Mesenchymal stem cell (in vitro differentiated cells and primary cell): Measurements from ENCODE around the gene LANCL1.

Source experiments
- DNase-seq: peaks from one replicate; pipeline ENCODE4 v3.0.0-alpha.2; 2013
- H2AFZ ChIP-seq: one replicate; pipeline ENCODE4 v1.6.1; 2013; ENCODE audit warnings: low read depth, mild to moderate bottlenecking, control low read depth, inconsistent platforms, low read length, moderate library complexity
- H2AK5ac ChIP-seq: 2 replicates; pipeline ENCODE4 v1.6.1; 2013; ENCODE audit warnings: low read length, moderate library complexity, mild to moderate bottlenecking, inconsistent platforms; ENCODE audit not compliant: severe bottlenecking
- H2BK120ac ChIP-seq: one replicate; pipeline ENCODE4 v1.6.1; 2013; ENCODE audit warnings: low read depth, mild to moderate bottlenecking, inconsistent platforms, low read length, moderate library complexity
- H2BK12ac ChIP-seq, 2 experiments: one replicate each; pipeline ENCODE4 v1.6.1; 2013; ENCODE audit warnings: inconsistent platforms in 2 of 2, low read length in 2 of 2, mild to moderate bottlenecking in 2 of 2, moderate library complexity in 2 of 2, control low read depth in 1 of 2
- H2BK15ac ChIP-seq: one replicate; pipeline ENCODE4 v1.6.1; 2013; ENCODE audit warnings: mild to moderate bottlenecking, low read depth, inconsistent platforms; ENCODE audit not compliant: poor library complexity, severe bottlenecking
- H2BK5ac ChIP-seq: 2 replicates; pipeline ENCODE4 v1.6.1; 2013; ENCODE audit warnings: low read depth, mild to moderate bottlenecking, low read length, control low read depth, inconsistent platforms; ENCODE audit not compliant: poor library complexity, severe bottlenecking
- H3K14ac ChIP-seq, 2 experiments: one replicate each; pipeline ENCODE4 v1.6.1; 2013; ENCODE audit warnings: inconsistent platforms in 2 of 2, low read length in 2 of 2, control low read depth in 1 of 2, mild to moderate bottlenecking in 1 of 2, moderate library complexity in 1 of 2
- H3K18ac ChIP-seq, 2 experiments: one replicate each; pipeline ENCODE4 v1.6.1; 2013; ENCODE audit warnings: inconsistent platforms in 2 of 2, low read length in 2 of 2, control low read depth in 1 of 2, low read depth in 1 of 2, mild to moderate bottlenecking in 1 of 2
- H3K23ac ChIP-seq, 2 experiments: one replicate each; pipeline ENCODE4 v1.6.1; 2013; ENCODE audit warnings: inconsistent platforms in 2 of 2, low read length in 2 of 2, mild to moderate bottlenecking in 2 of 2, moderate library complexity in 2 of 2, control low read depth in 1 of 2
- H3K27ac ChIP-seq: 2 replicates; pipeline ENCODE4 v1.5.1; 2013; ENCODE audit warnings: mild to moderate bottlenecking, moderate library complexity, low read length, control low read depth, inconsistent platforms; ENCODE audit not compliant: poor library complexity, severe bottlenecking
- H3K27me3 ChIP-seq, 2 experiments: 2 replicates each; pipeline versions ENCODE4 v1.6.1 to v1.7.0; 2013; ENCODE audit warnings: low read length in 2 of 2, mild to moderate bottlenecking in 2 of 2, moderate library complexity in 2 of 2, control low read depth in 1 of 2, inconsistent platforms in 1 of 2; ENCODE audit not compliant: control insufficient read depth in 1 of 2, insufficient read depth in 1 of 2
- H3K36me3 ChIP-seq, 2 experiments: 2 replicates each; pipeline versions ENCODE4 v1.6.1 to v1.7.0; 2013; ENCODE audit warnings: low read length in 2 of 2, control low read depth in 1 of 2, inconsistent platforms in 1 of 2, low read depth in 1 of 2, mild to moderate bottlenecking in 1 of 2; ENCODE audit not compliant: insufficient read depth in 2 of 2, control insufficient read depth in 1 of 2
- H3K4ac ChIP-seq, 2 experiments: one replicate each; pipeline ENCODE4 v1.6.1; 2013; ENCODE audit warnings: inconsistent platforms in 2 of 2, low read length in 2 of 2, mild to moderate bottlenecking in 2 of 2, moderate library complexity in 2 of 2, control low read depth in 1 of 2, low read depth in 1 of 2
- H3K4me1 ChIP-seq: 2 replicates; pipeline ENCODE4 v1.6.1; 2013; ENCODE audit warnings: low read depth, low read length, control low read depth; ENCODE audit not compliant: control insufficient read depth, insufficient read depth
- H3K4me2 ChIP-seq: 2 replicates; pipeline ENCODE4 v1.6.1; 2013; ENCODE audit warnings: low read length, mild to moderate bottlenecking, inconsistent platforms; ENCODE audit not compliant: poor library complexity, severe bottlenecking
- H3K4me3 ChIP-seq, 2 experiments: 2 replicates each; pipeline versions ENCODE4 v1.5.1 to v1.7.0; 2013; ENCODE audit warnings: low read length in 2 of 2, mild to moderate bottlenecking in 2 of 2, control low read depth in 1 of 2, low read depth in 1 of 2; ENCODE audit not compliant: insufficient read depth in 1 of 2
- H3K79me1 ChIP-seq: replicated peaks from 2 replicates; pipeline ENCODE4 v1.6.1; 2013; ENCODE audit warnings: mild to moderate bottlenecking, control low read depth, low read length, inconsistent platforms; ENCODE audit not compliant: poor library complexity, severe bottlenecking
- H3K9ac ChIP-seq: 2 replicates; pipeline ENCODE4 v1.7.0; 2013; ENCODE audit warnings: mild to moderate bottlenecking, low read length, moderate library complexity
- H3K9me3 ChIP-seq: 2 replicates; pipeline ENCODE4 v1.7.0; 2013; ENCODE audit warnings: mild to moderate bottlenecking, low read length; ENCODE audit not compliant: control insufficient read depth
- H4K8ac ChIP-seq: one replicate; pipeline ENCODE4 v1.6.1; 2013; ENCODE audit warnings: inconsistent platforms, mild to moderate bottlenecking, low read length, moderate library complexity
- H4K91ac ChIP-seq: one replicate; pipeline ENCODE4 v1.6.1; 2013; ENCODE audit warnings: mild to moderate bottlenecking, low read length, inconsistent platforms
- WGBS: methylation state at CpG from one replicate; pipeline ENCODE4 v1.1.7; 2013; ENCODE audit warnings: mixed read lengths; 5-methylcytosine and 5-hydroxymethylcytosine counted together

LANCL1 gene

GRCh38 chr2:210503001-210503623 lies 26.6 kb upstream of the LANCL1 start:
- peak overlapping the region; percentile 36 for H3K9ac ChIP-seq
- peak; percentile 48 for DNase-seq
- H3K27me3 ChIP-seq = no peaks in the 10 kb centered on the region
- H3K4me1 ChIP-seq = no peaks in the 10 kb centered on the region
- H2BK15ac ChIP-seq = no peak overlapping the region
- H2AK5ac ChIP-seq = no peak overlapping the region
- H2BK12ac ChIP-seq = no peak overlapping the region
- no peak overlapping the region for H2BK5ac ChIP-seq
- no peak overlapping the region for H3K4ac ChIP-seq
- peaks cover 0 to 3% of the 10 kb centered on the region in 2 experiments for H3K36me3 ChIP-seq
- H2AFZ ChIP-seq = no peak overlapping the region
- 54% methylated on average over 7 of the region's 7 CpGs for WGBS
- no peak overlapping the region for H4K91ac ChIP-seq
- peak overlapping the region in 1 of 2 experiments; percentile 57 for H3K4me3 ChIP-seq
- H2BK120ac ChIP-seq = no peak overlapping the region
- H4K8ac ChIP-seq = no peak overlapping the region
- no peaks in the 10 kb centered on the region for H3K9me3 ChIP-seq
- no peak overlapping the region for H3K23ac ChIP-seq
- H3K4me2 ChIP-seq = peak overlapping the region; percentile 52
- H3K14ac ChIP-seq = no peak overlapping the region
- no peak overlapping the region for H3K27ac ChIP-seq
- H3K18ac ChIP-seq = no peak overlapping the region
- H3K79me1 ChIP-seq = peaks cover 13% of the 10 kb centered on the region

- WGBS = 69% methylated on average over 2 of the region's 3 CpGs
- DNase-seq = no peak
- H3K36me3 ChIP-seq = peaks cover 0 to 3% of the 10 kb centered on the region in 2 experiments
- H2BK12ac ChIP-seq = no peak overlapping the region
- H4K91ac ChIP-seq = no peak overlapping the region
- no peak overlapping the region for H3K4me2 ChIP-seq
- peaks cover 21% of the 10 kb centered on the region for H3K79me1 ChIP-seq
- H2BK15ac ChIP-seq = no peak overlapping the region
- H3K4ac ChIP-seq = no peak overlapping the region
- no peak overlapping the region for H2BK5ac ChIP-seq
- no peaks in the 10 kb centered on the region for H3K4me1 ChIP-seq
- H3K14ac ChIP-seq = no peak overlapping the region
- no peak overlapping the region for H4K8ac ChIP-seq
- no peak overlapping the region for H3K9ac ChIP-seq
- no peaks in the 10 kb centered on the region for H3K9me3 ChIP-seq
- no peak overlapping the region for H3K4me3 ChIP-seq
- H2AK5ac ChIP-seq = no peak overlapping the region
- no peak overlapping the region for H3K18ac ChIP-seq
- H3K27me3 ChIP-seq = no peaks in the 10 kb centered on the region
- H2AFZ ChIP-seq = no peak overlapping the region
- H3K23ac ChIP-seq = no peak overlapping the region
- no peak overlapping the region for H2BK120ac ChIP-seq
- no peak overlapping the region for H3K27ac ChIP-seq
These were observed 20.0 kb upstream of the LANCL1 start for GRCh38 chr2:210496512-210496911.

GRCh38 chr2:210493528-210493927 lies 17.0 kb upstream of the LANCL1 start:
- no peak overlapping the region for H3K18ac ChIP-seq
- WGBS = 92% methylated on average over 3 of the region's 3 CpGs
- H3K4me2 ChIP-seq = no peak overlapping the region
- H3K79me1 ChIP-seq = peaks cover 13% of the 10 kb centered on the region
- no peaks in the 10 kb centered on the region for H3K36me3 ChIP-seq
- no peak overlapping the region for H2BK15ac ChIP-seq
- DNase-seq = no peak
- no peak overlapping the region for H2BK120ac ChIP-seq
- H2AFZ ChIP-seq = no peak overlapping the region
- no peaks in the 10 kb centered on the region for H3K4me1 ChIP-seq
- H2BK12ac ChIP-seq = no peak overlapping the region
- H3K4ac ChIP-seq = no peak overlapping the region
- H3K23ac ChIP-seq = no peak overlapping the region
- H3K9ac ChIP-seq = no peak overlapping the region
- no peak overlapping the region for H3K27ac ChIP-seq
- H4K91ac ChIP-seq = no peak overlapping the region
- no peak overlapping the region for H3K14ac ChIP-seq
- H2BK5ac ChIP-seq = no peak overlapping the region
- H3K9me3 ChIP-seq = no peaks in the 10 kb centered on the region
- no peak overlapping the region for H3K4me3 ChIP-seq
- H2AK5ac ChIP-seq = no peak overlapping the region
- H3K27me3 ChIP-seq = no peaks in the 10 kb centered on the region
- no peak overlapping the region for H4K8ac ChIP-seq

- Histone ChIP-seq H3K4me1 (no peaks in the 10 kb centered on the region), H3K4me2 (no peak overlapping the region), H3K79me1 (peaks cover 5% of the 10 kb centered on the region), H3K18ac (no peak overlapping the region), H3K14ac (no peak overlapping the region), H3K4me3 (no peak overlapping the region), H4K91ac (no peak overlapping the region), H3K27me3 (no peaks in the 10 kb centered on the region), H2AFZ (no peak overlapping the region), H3K23ac (no peak overlapping the region), H3K36me3 (no peaks in the 10 kb centered on the region), H2BK12ac (no peak overlapping the region), H3K9me3 (peaks cover 5% of the 10 kb centered on the region), H2BK120ac (no peak overlapping the region), H3K4ac (no peak overlapping the region), H3K27ac (no peak overlapping the region), H2AK5ac (no peak overlapping the region), H4K8ac (no peak overlapping the region), H2BK5ac (no peak overlapping the region), H3K9ac (no peak overlapping the region), H2BK15ac (no peak overlapping the region)
- WGBS = 60% methylated on average over 1 of the region's 2 CpGs
- DNase-seq = no peak
These were observed 5.1 kb upstream of the LANCL1 start for GRCh38 chr2:210481601-210482175.
